Smooth muscle cell (in vitro differentiated cells): ENCODE data around the gene CTSW. TPM values are rescaled to one million over a fixed set of nuclear protein-coding genes. Genes with fewer than 3 reads are reported as not detected.

Experiments
- DNase-seq: peaks from one replicate; lab custom pipeline; 2025; ENCODE audit not compliant: unreplicated experiment; lab: John Stamatoyannopoulos, UW
- H2AFZ ChIP-seq: fragments of 200-600 bp; sonication (generic); 2 replicates; pipeline ENCODE4 v1.6.0; 2016; ENCODE audit warnings: antibody characterized with exemption, low read depth, mild to moderate bottlenecking
- H3F3A ChIP-seq: fragments of 200-600 bp; sonication (generic); 2 replicates; pipeline ENCODE4 v1.6.0; 2017; ENCODE audit warnings: antibody characterized with exemption, low read depth
- H3K27ac ChIP-seq: fragments of 200-600 bp; sonication (generic); 2 replicates; pipeline ENCODE4 v1.5.1; 2016; ENCODE audit warnings: low read depth, mild to moderate bottlenecking
- H3K27me3 ChIP-seq: fragments of 200-600 bp; sonication (generic); 2 replicates; pipeline ENCODE4 v1.6.1; 2016; ENCODE audit warnings: low read depth, mild to moderate bottlenecking
- H3K36me3 ChIP-seq: fragments of 200-600 bp; sonication (generic); 2 replicates; pipeline ENCODE4 v1.5.1; 2016; ENCODE audit warnings: low read depth
- H3K4me1 ChIP-seq: fragments of 200-600 bp; sonication (generic); 2 replicates; pipeline ENCODE4 v1.5.1; 2016; ENCODE audit warnings: low read depth
- H3K4me2 ChIP-seq: fragments of 200-600 bp; sonication (generic); 2 replicates; pipeline ENCODE4 v1.6.0; 2016; ENCODE audit warnings: mild to moderate bottlenecking
- H3K4me3 ChIP-seq: fragments of 200-600 bp; sonication (generic); 2 replicates; pipeline ENCODE4 v1.5.1; 2016; ENCODE audit warnings: mild to moderate bottlenecking
- H3K79me2 ChIP-seq: fragments of 200-600 bp; sonication (generic); 2 replicates; pipeline ENCODE4 v1.6.0; 2016; ENCODE audit warnings: low read depth, mild to moderate bottlenecking
- H3K9ac ChIP-seq: fragments of 200-600 bp; sonication (generic); 2 replicates; pipeline ENCODE4 v1.6.0; 2016; ENCODE audit warnings: low read depth
- H3K9me3 ChIP-seq: fragments of 200-600 bp; sonication (generic); replicated peaks from 2 replicates; pipeline ENCODE4 v1.5.1; 2016; ENCODE audit warnings: low read depth
- H4K20me1 ChIP-seq: fragments of 200-600 bp; sonication (generic); 2 replicates; pipeline ENCODE4 v1.6.0; 2016; ENCODE audit warnings: low read depth
- WGBS: methylation state at CpG from one replicate; pipeline ENCODE4 v1.1.7; 2016; ENCODE audit warnings: low lambda C conversion rate; 5-methylcytosine and 5-hydroxymethylcytosine counted together
- polyA plus RNA-seq: library from polyadenylated mRNA; unstranded; fragments of >200 nt; fragmentation: Nextera tagmentation; extraction: Ambion mirVana; gene quantifications from 2 replicates; pipeline ENCODE4 v1.2.1, GENCODE V29; 2016
- total RNA-seq: library from RNA; depleted of rRNA; stranded (reverse); fragments of >200 nt; gene quantifications from 2 replicates; pipeline ENCODE4 v1.2.3, GENCODE V29; 2014
- TF ChIP-seq, protein P1 (sequence below): fragments of 200-600 bp; sonication (generic); IDR thresholded peaks from 2 replicates; pipeline ENCODE4 v1.5.1; 2017; ENCODE audit warnings: borderline replicate concordance, mild to moderate bottlenecking, antibody characterized with exemption; ENCODE audit not compliant: insufficient read depth, poor library complexity, severe bottlenecking

The CTSW gene
- total and polyA plus RNA-seq, 2 experiments from 2014 or later, result not detected

DNA sequence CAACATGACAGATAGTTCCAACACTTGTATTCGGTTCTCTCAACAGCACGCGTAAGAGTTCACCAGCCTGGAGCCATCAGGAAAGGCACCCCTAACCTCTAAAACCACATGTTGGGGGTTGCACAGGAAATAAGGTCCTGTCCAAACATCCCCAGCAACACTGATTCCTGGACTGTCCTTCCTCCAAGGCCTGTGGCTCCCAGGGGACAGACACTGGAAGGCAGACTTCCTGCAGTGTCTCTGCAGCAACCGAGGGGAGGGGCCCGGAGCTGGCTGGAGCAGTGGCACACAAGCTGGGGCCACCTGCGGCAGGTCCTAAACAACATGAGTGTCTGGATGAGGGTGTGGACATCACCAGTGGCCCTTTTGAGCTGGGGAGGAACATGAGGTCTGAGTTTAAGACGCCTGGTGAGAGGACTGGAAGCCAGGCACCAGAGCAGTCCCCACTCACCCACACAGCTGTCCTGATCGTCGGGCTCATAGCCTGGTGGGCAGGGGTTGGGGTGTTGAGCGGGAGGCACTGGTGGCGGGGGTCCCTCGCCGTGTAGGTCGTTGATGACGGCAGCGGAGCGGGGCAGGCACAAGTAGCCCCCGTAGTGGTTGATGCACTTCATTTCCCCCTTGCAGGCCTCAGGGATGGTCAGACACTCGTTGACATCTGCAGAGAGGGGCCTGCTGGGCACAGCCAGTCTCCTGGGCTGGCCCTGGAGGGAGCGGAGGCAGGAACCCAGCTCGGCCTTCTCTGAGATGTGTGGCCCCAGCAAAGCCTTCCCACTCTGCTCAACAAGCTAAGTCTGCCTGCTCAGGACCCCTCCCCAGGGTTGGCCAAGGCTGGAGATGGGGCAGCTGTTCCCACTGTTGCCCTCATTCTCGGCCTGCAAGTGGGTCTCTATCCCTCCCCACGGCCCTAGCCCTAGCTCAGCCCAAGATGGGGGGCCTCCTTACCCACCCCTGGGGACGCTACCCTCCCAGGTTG, 8.6 kb upstream of the CTSW start:
- H3K27ac ChIP-seq, result peak overlapping the region; percentile 21
- no peaks in the 10 kb centered on the region for H3K36me3 ChIP-seq
- WGBS, result 86% methylated on average over 24 of the region's 24 CpGs
- no peak for DNase-seq
- H3K4me1 ChIP-seq, result no peaks in the 10 kb centered on the region
- H4K20me1 ChIP-seq, result peaks cover 22% of the 10 kb centered on the region
- no peak overlapping the region for H2AFZ ChIP-seq
- peak overlapping the region; percentile 99 for H3K4me2 ChIP-seq
- no peaks in the 10 kb centered on the region for H3K79me2 ChIP-seq
- H3K9ac ChIP-seq, result peak overlapping the region; percentile 79
- no peaks in the 10 kb centered on the region for H3K27me3 ChIP-seq
- TF ChIP-seq, protein P1, sequence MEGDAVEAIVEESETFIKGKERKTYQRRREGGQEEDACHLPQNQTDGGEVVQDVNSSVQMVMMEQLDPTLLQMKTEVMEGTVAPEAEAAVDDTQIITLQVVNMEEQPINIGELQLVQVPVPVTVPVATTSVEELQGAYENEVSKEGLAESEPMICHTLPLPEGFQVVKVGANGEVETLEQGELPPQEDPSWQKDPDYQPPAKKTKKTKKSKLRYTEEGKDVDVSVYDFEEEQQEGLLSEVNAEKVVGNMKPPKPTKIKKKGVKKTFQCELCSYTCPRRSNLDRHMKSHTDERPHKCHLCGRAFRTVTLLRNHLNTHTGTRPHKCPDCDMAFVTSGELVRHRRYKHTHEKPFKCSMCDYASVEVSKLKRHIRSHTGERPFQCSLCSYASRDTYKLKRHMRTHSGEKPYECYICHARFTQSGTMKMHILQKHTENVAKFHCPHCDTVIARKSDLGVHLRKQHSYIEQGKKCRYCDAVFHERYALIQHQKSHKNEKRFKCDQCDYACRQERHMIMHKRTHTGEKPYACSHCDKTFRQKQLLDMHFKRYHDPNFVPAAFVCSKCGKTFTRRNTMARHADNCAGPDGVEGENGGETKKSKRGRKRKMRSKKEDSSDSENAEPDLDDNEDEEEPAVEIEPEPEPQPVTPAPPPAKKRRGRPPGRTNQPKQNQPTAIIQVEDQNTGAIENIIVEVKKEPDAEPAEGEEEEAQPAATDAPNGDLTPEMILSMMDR, result no peak
- peak overlapping the region; percentile 55 for H3K4me3 ChIP-seq
- H3K9me3 ChIP-seq, result no peaks in the 10 kb centered on the region
- peaks cover 29% of the 10 kb centered on the region for H3F3A ChIP-seq

- DNase-seq, result peak; percentile 57
- TF ChIP-seq, protein P1, result no peak
- no peaks in the 10 kb centered on the region for H3K4me1 ChIP-seq
- no peaks in the 10 kb centered on the region for H3K79me2 ChIP-seq
- H3F3A ChIP-seq, result peaks cover 21% of the 10 kb centered on the region
- H3K27ac ChIP-seq, result peak overlapping the region; percentile 21
- H2AFZ ChIP-seq, result no peak overlapping the region
- H3K36me3 ChIP-seq, result no peaks in the 10 kb centered on the region
- peak overlapping the region; percentile 79 for H3K9ac ChIP-seq
- peak overlapping the region; percentile 55 for H3K4me3 ChIP-seq
- peak overlapping the region; percentile 99 for H3K4me2 ChIP-seq
- peaks cover 12% of the 10 kb centered on the region for H4K20me1 ChIP-seq
- H3K27me3 ChIP-seq, result no peaks in the 10 kb centered on the region
- 30% methylated on average over 17 of the region's 26 CpGs for WGBS
- no peaks in the 10 kb centered on the region for H3K9me3 ChIP-seq
Observed at GRCh38 chr11:65871811-65872548, 7.7 kb upstream of the CTSW start.

- no peaks in the 10 kb centered on the region for H3K9me3 ChIP-seq
- no peaks in the 10 kb centered on the region for H3K4me1 ChIP-seq
- H4K20me1 ChIP-seq, result peaks cover 5% of the 10 kb centered on the region
- under 1% methylated on average over 17 of the region's 69 CpGs for WGBS
- TF ChIP-seq, protein P1, result no peak
- H3F3A ChIP-seq, result peaks cover 13% of the 10 kb centered on the region
- peak within 1 kb of the TSS; percentile 99 for H3K4me2 ChIP-seq
- H3K79me2 ChIP-seq, result no peaks in the 10 kb centered on the region
- peak within 1 kb of the TSS; percentile 55 for H3K4me3 ChIP-seq
- peak; percentile 57 for DNase-seq
- H3K27me3 ChIP-seq, result no peaks in the 10 kb centered on the region
- H3K36me3 ChIP-seq, result no peaks in the 10 kb centered on the region
- H3K27ac ChIP-seq, result peak within 1 kb of the TSS; percentile 61
- H2AFZ ChIP-seq, result no peak within 1 kb of the TSS
- H3K9ac ChIP-seq, result peak within 1 kb of the TSS; percentile 79
Observed at GRCh38 chr11:65872586-65873317, 6.9 kb upstream of the CTSW start, which contains the start of gene EFEMP2. EFEMP2 (minus strand) TSS chr11:65872800; CDS start chr11:65872354, 446 bp downstream.
